ENCODE measurements around the gene GLB1L2. TPM values are rescaled to one million over a fixed set of nuclear protein-coding genes. Genes with fewer than 3 reads are reported as not detected.

GLB1L2 gene
- polyA plus RNA-seq, 1 of the 3 experiments (the other 2 are of a cell fraction) = 3.4 TPM

- Histone ChIP-seq H3K36me3 (replicated peaks in 1 of 2; ENCODE audit: control insufficient read depth in 1 of 2, insufficient read depth in 2 of 2, low read length in 1 of 2) (no peaks in the 10 kb centered on the region), H3F3A (replicated peaks; ENCODE audit: insufficient read depth) (no peaks in the 10 kb centered on the region)
- 59% methylated on average over 8 of the region's 12 CpGs for WGBS (ENCODE audit: low lambda C conversion rate)
Measured at GRCh38 chr11:134312223-134312622, 19.6 kb upstream of the GLB1L2 start.

More at GRCh38 chr11:134312223-134312622, 19.6 kb upstream of the GLB1L2 start:
- CTCF ChIA-PET = no interaction called here
- no peak overlapping the region for H3K27ac ChIP-seq (ENCODE audit: low read depth in 2 of 2, low read length in 1 of 2)
- H3K9ac ChIP-seq = no peak overlapping the region
- H3K4me1 ChIP-seq (ENCODE audit: control insufficient read depth in 1 of 2, insufficient read depth in 2 of 2, low read depth in 1 of 2, low read length in 1 of 2) = no peaks in the 10 kb centered on the region; a peak in 1 of 4 replicates
- H3K27me3 ChIP-seq (ENCODE audit: insufficient read depth) = no peaks in the 10 kb centered on the region
- H3K9me3 ChIP-seq = no peaks in the 10 kb centered on the region
- no peaks in the 10 kb centered on the region for H4K20me1 ChIP-seq (ENCODE audit: insufficient read depth)
- no peaks in the 10 kb centered on the region for H3K79me2 ChIP-seq (ENCODE audit: insufficient read depth)
- POLR2A ChIA-PET = no interaction called here
- H2AFZ ChIP-seq (ENCODE audit: low read depth) = no peak overlapping the region
- no peak for DNase-seq
- TF ChIP-seq SMC3 (IDR thresholded peaks at IDR 0.05; ENCODE audit: low read depth, low read length) = no peak
- no peak for TF ChIP-seq RAD21 (IDR thresholded peaks at IDR 0.05; ENCODE audit: low read length)
- TF ChIP-seq USF2 (IDR thresholded peaks at IDR 0.05; ENCODE audit: borderline replicate concordance, low read depth, low read length) = no peak
- TF ChIP-seq REST (IDR thresholded peaks at IDR 0.05; ENCODE audit: low read depth, low read length) = no peak
- TF ChIP-seq CHD2 (IDR thresholded peaks at IDR 0.05; ENCODE audit: low read length, partially characterized antibody) = no peak
- no peak for TF ChIP-seq SIN3A (IDR thresholded peaks at IDR 0.05; ENCODE audit: borderline replicate concordance, low read depth, low read length)
- no peak for TF ChIP-seq IRF3 (IDR thresholded peaks at IDR 0.05; ENCODE audit: low read depth, low read length)
- TF ChIP-seq RFX5 (IDR thresholded peaks at IDR 0.05; ENCODE audit: low read length) = no peak
- no peak for TF ChIP-seq MEF2A (IDR thresholded peaks at IDR 0.05; ENCODE audit: borderline replicate concordance, low read depth)
- no peak for TF ChIP-seq ELF1 (IDR thresholded peaks at IDR 0.05)
- H3K9me2 ChIP-seq = no peaks in the 10 kb centered on the region
- H3K4me3 ChIP-seq (ENCODE audit: low read depth in 2 of 2, low read length in 1 of 2) = no peak overlapping the region
- H3K4me2 ChIP-seq = no peak overlapping the region
